T-cell (primary cell): ENCODE data around the gene SGF29. TPM values are rescaled to one million over a fixed set of nuclear protein-coding genes. Genes with fewer than 3 reads are reported as not detected.

Source experiments
- ATAC-seq, 4 experiments: fragments of 200-7000 bp in 3 of 4; fragments of 150-1000 bp in 1 of 4; cut with Tn5 transposase; replicated peaks in 1 of 4; 1 replicate in 3 of 4; 2 replicates in 1 of 4; pipeline ENCODE4 v1.10.0; 2021; ENCODE audit warnings: moderate library complexity in 3 of 4, mild to moderate bottlenecking in 2 of 4, moderate number of reproducible peaks in 1 of 4
- CTCF ChIA-PET, 2 donors: fragments of 300-600 bp; sonication (Branson Sonifier 250); formaldehyde crosslinking; loops; one replicate each; lab custom pipeline; 2022; ENCODE audit warnings: antibody characterized with exemption in 2 of 2; lab: Charles Lee
- POLR2A ChIA-PET, 2 donors: fragments of 300-600 bp; sonication (Branson Sonifier 250); formaldehyde crosslinking; loops; one replicate each; lab custom pipeline; 2022; ENCODE audit warnings: antibody characterized with exemption in 2 of 2; lab: Charles Lee
- DNase-seq, 35 experiments: peaks; one replicate each; pipeline versions ENCODE4 v3.0.0 to v3.0.0-alpha.2; 2013 to 2023
- H3K27ac ChIP-seq: one replicate; pipeline ENCODE4 v1.5.1; 2013; ENCODE audit warnings: low read length
- H3K27me3 ChIP-seq, 2 experiments: replicated peaks in 1 of 2; 1 replicate in 1 of 2; 2 replicates in 1 of 2; pipeline versions ENCODE4 v1.6.1 to v1.7.0; 2013; ENCODE audit warnings: low read length in 1 of 2, mixed read lengths in 1 of 2; ENCODE audit not compliant: control insufficient read depth in 2 of 2, insufficient read depth in 2 of 2; ENCODE audit errors: extremely low read depth in 1 of 2
- H3K36me3 ChIP-seq, 2 donors: 1 replicate in 1 of 2; 2 replicates in 1 of 2; pipeline versions ENCODE4 v1.6.1 to v1.7.0; 2013; ENCODE audit warnings: low read length in 1 of 2; ENCODE audit not compliant: control insufficient read depth in 2 of 2, insufficient read depth in 1 of 2; ENCODE audit errors: extremely low read depth in 1 of 2
- H3K4me1 ChIP-seq, 2 experiments: 1 replicate in 1 of 2; 2 replicates in 1 of 2; pipeline versions ENCODE4 v1.6.1 to v1.7.0; 2013; ENCODE audit warnings: low read length in 2 of 2, mixed read lengths in 1 of 2; ENCODE audit not compliant: insufficient read depth in 2 of 2, control insufficient read depth in 1 of 2; ENCODE audit errors: extremely low read depth in 1 of 2
- H3K4me3 ChIP-seq, 2 donors: 1 replicate in 1 of 2; 2 replicates in 1 of 2; pipeline versions ENCODE4 v1.5.1 to v1.7.0; 2013; ENCODE audit warnings: mild to moderate bottlenecking in 2 of 2, low read length in 1 of 2, moderate library complexity in 1 of 2; ENCODE audit not compliant: control insufficient read depth in 1 of 2; ENCODE audit errors: extremely low read depth in 1 of 2
- H3K9me3 ChIP-seq: 2 replicates; pipeline ENCODE4 v1.7.0; 2013
- H3K27ac Mint-ChIP-seq, 2 donors: one replicate each; pipeline ENCODE4 v1.8.0; 2020 to 2021; ENCODE audit warnings: mild to moderate bottlenecking in 2 of 2, mixed read lengths in 2 of 2
- H3K27me3 Mint-ChIP-seq, 2 donors: one replicate each; pipeline ENCODE4 v1.8.0; 2021 to 2022; ENCODE audit warnings: mixed read lengths in 2 of 2
- H3K36me3 Mint-ChIP-seq: one replicate; pipeline ENCODE4 v1.8.0; 2021; ENCODE audit warnings: mixed read lengths
- H3K4me1 Mint-ChIP-seq, 3 donors: one replicate each; pipeline ENCODE4 v1.8.0; 2020 to 2022; ENCODE audit warnings: mixed read lengths in 3 of 3, mild to moderate bottlenecking in 1 of 3
- H3K4me3 Mint-ChIP-seq, 3 donors: one replicate each; pipeline ENCODE4 v1.8.0; 2020 to 2022; ENCODE audit warnings: mild to moderate bottlenecking in 3 of 3, mixed read lengths in 3 of 3, moderate library complexity in 3 of 3
- H3K9me3 Mint-ChIP-seq, 3 donors: one replicate each; pipeline ENCODE4 v1.8.0; 2020 to 2022; ENCODE audit warnings: mixed read lengths in 3 of 3
- WGBS: methylation state at CpG from one replicate; pipeline ENCODE4 v1.1.5; 2013; ENCODE audit warnings: missing lambda C conversion rate; ENCODE audit not compliant: insufficient coverage; 5-methylcytosine and 5-hydroxymethylcytosine counted together
- total RNA-seq, 35 experiments: library from RNA in 6 of 35; stranded (reverse) in 6 of 35; fragments of 120-200 nt in 1 of 35; gene quantifications; one replicate each; pipeline versions ENCODE4 v1.2.1 to v1.2.4 and lab custom pipeline; 2013 to 2026

The SGF29 gene
- total RNA-seq, 5 donors from 2014 or later (not counting 1 experiment from before 2014, with no cell fraction given) = 52.6 to 79.3 (median 74.6) TPM

DNA sequence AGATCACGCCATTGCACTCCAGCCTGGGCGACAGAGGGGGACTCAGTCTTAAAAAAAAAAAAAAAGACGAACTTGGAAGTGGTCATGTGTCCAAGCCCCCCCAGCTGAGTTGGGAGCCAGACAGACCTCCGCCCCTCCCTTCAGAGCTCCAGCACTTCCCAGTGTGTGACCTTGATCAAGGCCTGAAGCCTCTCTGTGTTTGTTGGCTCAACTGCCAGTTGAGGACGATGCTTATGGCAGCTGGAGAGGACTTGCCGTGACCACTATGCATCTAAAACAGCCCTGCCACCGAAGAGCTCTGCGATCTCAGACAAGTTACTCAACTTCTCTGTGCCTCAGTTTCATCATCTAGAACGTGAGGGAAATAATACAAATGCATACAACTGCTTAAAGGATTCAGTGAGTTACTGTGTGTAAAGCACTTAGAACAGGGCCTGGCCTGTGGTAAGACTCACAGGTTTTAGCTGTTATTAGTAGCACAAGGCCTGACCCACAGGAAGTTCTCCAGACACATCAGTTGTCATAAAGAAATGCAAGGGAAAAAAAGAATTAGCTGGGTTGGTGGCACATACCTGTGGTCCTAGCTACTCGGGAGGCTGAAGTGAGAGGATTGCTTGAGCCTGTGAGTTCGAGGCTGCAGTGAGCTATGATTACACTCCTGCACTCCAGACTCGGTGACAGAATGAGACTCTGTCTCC is 40.1 kb upstream of the SGF29 start:
- Histone ChIP-seq H3K36me3 (no peaks in the 10 kb centered on the region), H3K27ac (no peak overlapping the region), H3K4me3 (no peak overlapping the region), H3K4me1 (peaks cover 0 to 3% of the 10 kb centered on the region in 2 experiments), H3K9me3 (no peaks in the 10 kb centered on the region), H3K27me3 (no peaks in the 10 kb centered on the region)
- no peak for DNase-seq
- CTCF ChIA-PET = no interaction called here
- Mint-ChIP-seq H3K36me3 (no peaks in the 10 kb centered on the region), H3K27me3 (no peaks in the 10 kb centered on the region), H3K9me3 (no peaks in the 10 kb centered on the region), H3K4me1 (peaks cover 0 to 9% (median 4%) of the 10 kb centered on the region in 3 donors), H3K4me3 (no peak overlapping the region), H3K27ac (no peak overlapping the region)
- ATAC-seq = no peak
- WGBS = 91% methylated on average over 11 of the region's 12 CpGs
- POLR2A ChIA-PET = no interaction called here

- H3K27ac ChIP-seq = no peak overlapping the region
- no peaks in the 10 kb centered on the region for H3K27me3 Mint-ChIP-seq
- no peak overlapping the region for H3K4me3 Mint-ChIP-seq
- ATAC-seq (no peak), DNase-seq (no peak)
- no peaks in the 10 kb centered on the region for H3K36me3 Mint-ChIP-seq
- no peak overlapping the region for H3K27ac Mint-ChIP-seq
- peaks cover 0 to 9% (median 4%) of the 10 kb centered on the region in 3 donors for H3K4me1 Mint-ChIP-seq
- ChIA-PET CTCF (no interaction called here), POLR2A (no interaction called here)
- H3K4me3 ChIP-seq = no peak overlapping the region
- no peaks in the 10 kb centered on the region for H3K27me3 ChIP-seq
- no peaks in the 10 kb centered on the region for H3K9me3 ChIP-seq
- WGBS = 91% methylated on average over 6 of the region's 7 CpGs
- peaks cover 0 to 2% of the 10 kb centered on the region in 2 experiments for H3K4me1 ChIP-seq
- no peaks in the 10 kb centered on the region for H3K9me3 Mint-ChIP-seq
- H3K36me3 ChIP-seq = no peaks in the 10 kb centered on the region
These were observed 39.5 kb upstream of the SGF29 start for GRCh38 chr16:28514246-28514645.

GRCh38 chr16:28520672-28521071 is 33.0 kb upstream of the SGF29 start:
- Mint-ChIP-seq H3K4me3 (no peak overlapping the region), H3K4me1 (peaks cover 4 to 8% (median 4%) of the 10 kb centered on the region in 3 donors), H3K9me3 (no peaks in the 10 kb centered on the region), H3K36me3 (no peaks in the 10 kb centered on the region), H3K27me3 (no peaks in the 10 kb centered on the region), H3K27ac (no peak overlapping the region)
- no peaks in the 10 kb centered on the region for H3K9me3 ChIP-seq
- DNase-seq (no peak), ATAC-seq (no peak)
- no peaks in the 10 kb centered on the region for H3K27me3 ChIP-seq
- 70% methylated on average over 3 of the region's 7 CpGs for WGBS
- no peak overlapping the region for H3K4me3 ChIP-seq
- no peak overlapping the region for H3K27ac ChIP-seq
- POLR2A ChIA-PET = no interaction called here
- no peaks in the 10 kb centered on the region for H3K36me3 ChIP-seq
- H3K4me1 ChIP-seq = no peaks in the 10 kb centered on the region
- CTCF ChIA-PET = interaction anchor here in 1 of 2 donors (0.5 kb wide), 1 partner anchor 28 kb away, joined by 3 read pairs; no protein-coding TSS in a partner anchor

GRCh38 chr16:28521436-28521835 is 32.3 kb upstream of the SGF29 start:
- no peaks in the 10 kb centered on the region for H3K27me3 ChIP-seq

DNA sequence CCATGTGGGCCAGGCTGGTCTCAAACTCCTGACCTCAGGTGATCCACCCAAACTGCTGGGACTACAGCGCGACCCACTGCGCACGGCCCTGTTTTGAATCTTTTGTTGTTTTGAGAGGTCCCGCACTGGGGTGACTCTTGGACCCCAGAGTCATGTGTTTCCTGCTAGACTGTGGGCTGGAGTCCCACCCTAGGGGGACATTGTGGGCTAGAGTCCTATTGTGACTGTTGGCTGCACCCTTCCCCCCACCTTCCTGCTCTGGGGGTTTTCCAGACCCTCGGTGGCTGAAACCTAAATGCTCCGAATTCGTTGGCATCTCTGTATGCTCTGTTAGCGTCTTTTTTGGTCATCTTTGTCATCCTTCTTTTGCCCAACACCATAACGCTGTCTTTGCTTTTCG is 30.9 kb upstream of the SGF29 start:
- Histone ChIP-seq H3K36me3 (no peaks in the 10 kb centered on the region), H3K4me1 (no peaks in the 10 kb centered on the region), H3K27ac (no peak overlapping the region), H3K27me3 (no peaks in the 10 kb centered on the region), H3K4me3 (no peak overlapping the region), H3K9me3 (no peaks in the 10 kb centered on the region)
- CTCF ChIA-PET = no interaction called here
- Mint-ChIP-seq H3K36me3 (no peaks in the 10 kb centered on the region), H3K4me3 (no peak overlapping the region), H3K9me3 (no peaks in the 10 kb centered on the region), H3K4me1 (peaks cover 4 to 8% (median 4%) of the 10 kb centered on the region in 3 donors), H3K27ac (no peak overlapping the region), H3K27me3 (no peaks in the 10 kb centered on the region)
- 66% methylated on average over 9 of the region's 11 CpGs for WGBS
- POLR2A ChIA-PET = no interaction called here
- DNase-seq (no peak), ATAC-seq (no peak)

More at GRCh38 chr16:28521436-28521835, 32.3 kb upstream of the SGF29 start:
- ChIA-PET POLR2A (no interaction called here), CTCF (interaction anchor here in 1 of 2 donors (0.5 kb wide), 1 partner anchor 29 kb away, joined by 3 read pairs; no protein-coding TSS in a partner anchor)
- H3K4me1 ChIP-seq = no peaks in the 10 kb centered on the region
- H3K9me3 Mint-ChIP-seq = no peaks in the 10 kb centered on the region
- peaks cover 4 to 8% (median 4%) of the 10 kb centered on the region in 3 donors for H3K4me1 Mint-ChIP-seq
- no peaks in the 10 kb centered on the region for H3K36me3 ChIP-seq
- ATAC-seq (no peak), DNase-seq (no peak)
- H3K9me3 ChIP-seq = no peaks in the 10 kb centered on the region
- no peak overlapping the region for H3K27ac Mint-ChIP-seq
- H3K4me3 ChIP-seq = no peak overlapping the region
- no peak overlapping the region for H3K27ac ChIP-seq
- no peak overlapping the region for H3K4me3 Mint-ChIP-seq
- H3K36me3 Mint-ChIP-seq = no peaks in the 10 kb centered on the region
- WGBS = 98% methylated on average over 5 of the region's 6 CpGs
- H3K27me3 Mint-ChIP-seq = no peaks in the 10 kb centered on the region

GRCh38 chr16:28524681-28525171 is 29.0 kb upstream of the SGF29 start:
- POLR2A ChIA-PET = no interaction called here
- CTCF ChIA-PET = interaction anchor here in 1 of 2 donors (0.6 kb wide), 1 partner anchor 30 kb away, joined by 3 read pairs; no protein-coding TSS in a partner anchor
- Mint-ChIP-seq H3K27ac (peak overlapping the region; percentile 11 to 48), H3K4me3 (no peak overlapping the region), H3K4me1 (peaks cover 4 to 8% (median 4%) of the 10 kb centered on the region in 3 donors), H3K36me3 (no peaks in the 10 kb centered on the region), H3K27me3 (no peaks in the 10 kb centered on the region), H3K9me3 (no peaks in the 10 kb centered on the region)
- 76% methylated on average over 5 of the region's 6 CpGs for WGBS
- Histone ChIP-seq H3K27ac (no peak overlapping the region), H3K4me1 (no peaks in the 10 kb centered on the region), H3K9me3 (no peaks in the 10 kb centered on the region), H3K27me3 (no peaks in the 10 kb centered on the region), H3K4me3 (no peak overlapping the region), H3K36me3 (no peaks in the 10 kb centered on the region)
- DNase-seq = peak in 2 of 35 experiments; percentile 5 to 20
- peak in 3 of 4 experiments; percentile 30 to 53 (median 40) for ATAC-seq
